CD14-positive monocyte (primary cell): ENCODE measurements around the gene RAE1. TPM values are rescaled to one million over a fixed set of nuclear protein-coding genes. Genes with fewer than 3 reads are reported as not detected.
A peak's percentile ranks its signal among the peaks of the same experiment; 100 is the strongest.

Source experiments
- DNase-seq, 3 donors: peaks; one replicate each; pipeline ENCODE4 v3.0.0-alpha.2; 2011 to 2022
- H2AFZ ChIP-seq: 2 replicates; pipeline ENCODE4 v1.6.0; 2012; ENCODE audit warnings: mild to moderate bottlenecking, low read depth, low read length, inconsistent platforms; ENCODE audit not compliant: insufficient read depth, poor library complexity, severe bottlenecking
- H3K27ac ChIP-seq, 2 donors: 1 replicate in 1 of 2; 2 replicates in 1 of 2; pipeline ENCODE4 v1.5.1; 2012 to 2013; ENCODE audit warnings: low read length in 2 of 2, control low read depth in 1 of 2, inconsistent platforms in 1 of 2, low read depth in 1 of 2, mild to moderate bottlenecking in 1 of 2
- H3K27me3 ChIP-seq, 2 donors: one replicate each; pipeline versions ENCODE4 v1.6.0 to v1.6.1; 2011 to 2013; ENCODE audit warnings: low read length in 2 of 2; ENCODE audit not compliant: control insufficient read depth in 2 of 2, insufficient read depth in 2 of 2
- H3K36me3 ChIP-seq, 2 donors: replicated peaks in 1 of 2; 1 replicate in 1 of 2; 2 replicates in 1 of 2; pipeline versions ENCODE4 v1.5.1 to v1.6.1; 2012 to 2013; ENCODE audit warnings: low read length in 2 of 2, control low read depth in 1 of 2, inconsistent platforms in 1 of 2, mild to moderate bottlenecking in 1 of 2; ENCODE audit not compliant: insufficient read depth in 2 of 2, control insufficient read depth in 1 of 2
- H3K4me1 ChIP-seq, 2 donors: 1 replicate in 1 of 2; 2 replicates in 1 of 2; pipeline versions ENCODE4 v1.5.1 to v1.6.1; 2012 to 2013; ENCODE audit warnings: low read length in 2 of 2, control low read depth in 1 of 2, inconsistent platforms in 1 of 2, mild to moderate bottlenecking in 1 of 2, moderate library complexity in 1 of 2; ENCODE audit not compliant: insufficient read depth in 2 of 2, control insufficient read depth in 1 of 2
- H3K4me2 ChIP-seq: replicated peaks from 2 replicates; pipeline ENCODE3; 2012; ENCODE audit warnings: low read length, moderate library complexity, mild to moderate bottlenecking; ENCODE audit not compliant: poor library complexity, severe bottlenecking; ENCODE audit errors: extremely low read depth
- H3K4me3 ChIP-seq, 3 experiments: fragments of 200-600 bp in 1 of 3; sonication (generic) in 1 of 3; replicated peaks in 1 of 3; 1 replicate in 2 of 3; 2 replicates in 1 of 3; pipeline ENCODE4 v1.5.1; 2011 to 2013; ENCODE audit warnings: low read length in 3 of 3, mild to moderate bottlenecking in 3 of 3, control low read depth in 2 of 3, low read depth in 2 of 3, inconsistent platforms in 1 of 3, moderate library complexity in 1 of 3
- H3K79me2 ChIP-seq: 2 replicates; pipeline ENCODE4 v1.6.0; 2012; ENCODE audit warnings: mild to moderate bottlenecking, control low read depth, inconsistent platforms, low read length, moderate library complexity; ENCODE audit not compliant: insufficient read depth
- H3K9ac ChIP-seq: 2 replicates; pipeline ENCODE4 v1.6.0; 2017; ENCODE audit warnings: low read length, mild to moderate bottlenecking; ENCODE audit not compliant: insufficient read depth, poor library complexity, severe bottlenecking
- H3K9me3 ChIP-seq, 2 donors: replicated peaks in 1 of 2; 1 replicate in 1 of 2; 2 replicates in 1 of 2; pipeline versions ENCODE4 v1.5.1 to v1.6.1; 2012 to 2013; ENCODE audit warnings: low read length in 2 of 2, control low read depth in 1 of 2; ENCODE audit not compliant: control insufficient read depth in 1 of 2, insufficient read depth in 1 of 2
- H4K20me1 ChIP-seq: 2 replicates; pipeline ENCODE4 v1.6.0; 2012; ENCODE audit warnings: mild to moderate bottlenecking, low read length, control low read depth, moderate library complexity; ENCODE audit not compliant: insufficient read depth
- H3K27ac Mint-ChIP-seq, 7 donors: one replicate each; pipeline ENCODE4 v1.8.0; 2020; ENCODE audit warnings: mild to moderate bottlenecking in 7 of 7, mixed read lengths in 7 of 7, moderate library complexity in 6 of 7, inconsistent platforms in 2 of 7
- H3K27me3 Mint-ChIP-seq, 3 donors: one replicate each; pipeline ENCODE4 v1.8.0; 2021 to 2022; ENCODE audit warnings: low read depth in 3 of 3, mild to moderate bottlenecking in 3 of 3, mixed read lengths in 3 of 3, moderate library complexity in 3 of 3, inconsistent platforms in 1 of 3
- H3K36me3 Mint-ChIP-seq, 2 donors: one replicate each; pipeline ENCODE4 v1.8.0; 2020; ENCODE audit warnings: mixed read lengths in 2 of 2, inconsistent platforms in 1 of 2, mild to moderate bottlenecking in 1 of 2
- H3K4me1 Mint-ChIP-seq: one replicate; pipeline ENCODE4 v1.8.0; 2020; ENCODE audit warnings: mild to moderate bottlenecking, mixed read lengths
- H3K4me3 Mint-ChIP-seq, 2 donors: one replicate each; pipeline ENCODE4 v1.8.0; 2020; ENCODE audit warnings: mild to moderate bottlenecking in 2 of 2, mixed read lengths in 2 of 2, moderate library complexity in 1 of 2
- H3K9me3 Mint-ChIP-seq, 7 donors: one replicate each; pipeline ENCODE4 v1.8.0; 2020 to 2022; ENCODE audit warnings: mixed read lengths in 7 of 7, mild to moderate bottlenecking in 6 of 7, moderate library complexity in 6 of 7, inconsistent platforms in 2 of 7
- CTCF ChIP-seq: fragments of 200-600 bp; IDR thresholded peaks from one replicate; pipeline ENCODE4 v1.8.0; 2022; ENCODE audit warnings: antibody characterized with exemption, mild to moderate bottlenecking
- WGBS: methylation state at CpG from one replicate; pipeline ENCODE4 v1.1.5; 2013; ENCODE audit warnings: missing lambda C conversion rate; ENCODE audit not compliant: insufficient coverage; 5-methylcytosine and 5-hydroxymethylcytosine counted together
- intact Hi-C, 2 donors: fragments of 100-400 bp; cut with micrococcal nuclease; formaldehyde crosslinking; loops; one replicate each; pipeline versions ENCODE4 v1.15.0 to v1.15.1; 2023
- polyA plus RNA-seq, 3 donors: library from polyadenylated mRNA; depleted of rRNA in 1 of 3; unstranded in 2 of 3; stranded (reverse) in 1 of 3; fragments of 300-500 nt in 2 of 3; fragments of >200 nt in 1 of 3; fragmentation: Illumina TruSeq in 2 of 3; gene quantifications; 1 replicate in 2 of 3; 2 replicates in 1 of 3; pipeline ENCODE4 v1.2.3, GENCODE V29; 2012 to 2021

RAE1 gene
- polyA plus RNA-seq, 3 donors, result 15.8 to 27.5 (median 21.7) TPM

- Histone ChIP-seq H3K9me3 (no peaks in the 10 kb centered on the region), H4K20me1 (no peaks in the 10 kb centered on the region), H3K36me3 (no peaks in the 10 kb centered on the region), H3K9ac (no peak overlapping the region), H3K27me3 (peaks cover 23 to 57% of the 10 kb centered on the region in 2 donors), H2AFZ (no peak overlapping the region), H3K4me2 (no peak overlapping the region), H3K4me3 (no peak overlapping the region), H3K4me1 (no peaks in the 10 kb centered on the region), H3K27ac (no peak overlapping the region), H3K79me2 (no peaks in the 10 kb centered on the region)
- Mint-ChIP-seq H3K27ac (no peak overlapping the region), H3K27me3 (peaks cover 37 to 74% (median 42%) of the 10 kb centered on the region in 3 donors), H3K9me3 (peaks cover 0 to 5% (median 0%) of the 10 kb centered on the region in 7 donors), H3K4me3 (no peak overlapping the region), H3K36me3 (no peaks in the 10 kb centered on the region), H3K4me1 (peaks cover 2% of the 10 kb centered on the region)
- intact Hi-C loops, result no loop called here
- 100% methylated on average over 1 of the region's 6 CpGs for WGBS
- DNase-seq, result no peak
- no peak for TF ChIP-seq CTCF
Measured at GRCh38 chr20:57327820-57328219, 23.2 kb upstream of the RAE1 start.

GRCh38 chr20:57329608-57330221 lies 21.3 kb upstream of the RAE1 start, which contains the start of gene SPO11:
TSS of gene SPO11 (plus strand) at chr20:57329803. CDS start at chr20:57329868, 65 bp downstream.
- TF ChIP-seq CTCF, result no peak
- WGBS, result 59% methylated on average over 39 of the region's 40 CpGs
- Histone ChIP-seq H3K27me3 (peaks cover 27 to 56% of the 10 kb centered on the region in 2 donors), H3K4me1 (no peaks in the 10 kb centered on the region), H3K79me2 (no peaks in the 10 kb centered on the region), H3K27ac (no peak within 1 kb of the TSS), H3K9me3 (no peaks in the 10 kb centered on the region), H3K4me2 (no peak within 1 kb of the TSS), H3K36me3 (no peaks in the 10 kb centered on the region), H3K9ac (no peak within 1 kb of the TSS), H4K20me1 (no peaks in the 10 kb centered on the region), H2AFZ (no peak within 1 kb of the TSS), H3K4me3 (no peak within 1 kb of the TSS)
- DNase-seq, result no peak
- Mint-ChIP-seq H3K27me3 (peaks cover 35 to 63% (median 35%) of the 10 kb centered on the region in 3 donors), H3K4me1 (peaks cover 2% of the 10 kb centered on the region), H3K36me3 (no peaks in the 10 kb centered on the region), H3K4me3 (peak within 1 kb of the TSS in 1 of 2 donors; percentile 74), H3K27ac (no peak within 1 kb of the TSS), H3K9me3 (peaks cover 0 to 5% (median 0%) of the 10 kb centered on the region in 7 donors)
- intact Hi-C loops, result no loop called here
